Naive B cell (primary cell): Measurements from ENCODE around the gene CEACAM4. TPM values are rescaled to one million over a fixed set of nuclear protein-coding genes. Genes with fewer than 3 reads are reported as not detected.

Experiments
- ATAC-seq, 2 donors: fragments of 150-1000 bp; cut with Tn5 transposase; 2 replicates each; pipeline ENCODE4 v1.10.0; 2021; ENCODE audit warnings: low read depth in 2 of 2, mild to moderate bottlenecking in 2 of 2, moderate library complexity in 2 of 2
- DNase-seq: peaks from one replicate; pipeline ENCODE4 v3.0.0; 2022
- H3K27ac Mint-ChIP-seq, 6 donors: one replicate each; pipeline ENCODE4 v1.8.0; 2020 to 2022; ENCODE audit warnings: mild to moderate bottlenecking in 6 of 6, mixed read lengths in 6 of 6, moderate library complexity in 5 of 6, inconsistent platforms in 2 of 6
- H3K27me3 Mint-ChIP-seq, 3 donors: one replicate each; pipeline ENCODE4 v1.8.0; 2021 to 2022; ENCODE audit warnings: mixed read lengths in 3 of 3, mild to moderate bottlenecking in 1 of 3
- H3K36me3 Mint-ChIP-seq, 2 donors: one replicate each; pipeline ENCODE4 v1.8.0; 2020 to 2022; ENCODE audit warnings: mixed read lengths in 2 of 2, inconsistent platforms in 1 of 2, mild to moderate bottlenecking in 1 of 2
- H3K4me1 Mint-ChIP-seq, 3 donors: one replicate each; pipeline ENCODE4 v1.8.0; 2020 to 2022; ENCODE audit warnings: mixed read lengths in 3 of 3, inconsistent platforms in 1 of 3, mild to moderate bottlenecking in 1 of 3, moderate library complexity in 1 of 3
- H3K4me3 Mint-ChIP-seq, 8 donors: one replicate each; pipeline ENCODE4 v1.8.0; 2020 to 2022; ENCODE audit warnings: mild to moderate bottlenecking in 8 of 8, mixed read lengths in 8 of 8, moderate library complexity in 8 of 8, inconsistent platforms in 2 of 8
- H3K9me3 Mint-ChIP-seq, 7 donors: one replicate each; pipeline ENCODE4 v1.8.0; 2020 to 2022; ENCODE audit warnings: mixed read lengths in 7 of 7, mild to moderate bottlenecking in 5 of 7, inconsistent platforms in 2 of 7, moderate library complexity in 1 of 7
- polyA plus RNA-seq, 6 donors: library from polyadenylated mRNA; unstranded; fragments of 300-500 nt; fragmentation: Illumina TruSeq; gene quantifications; one replicate each; pipeline ENCODE4 v1.2.3, GENCODE V29; 2021; ENCODE audit warnings: low read depth in 6 of 6

CEACAM4 gene
- polyA plus RNA-seq, 6 donors from 2014 or later, result 0.44 TPM; not detected in 5

GRCh38 chr19:41610789-41611188, 16.1 kb downstream of the CEACAM4 start:
- DNase-seq, result no peak
- no peak overlapping the region for H3K4me3 Mint-ChIP-seq
- H3K27me3 Mint-ChIP-seq, result peaks cover 42 to 53% (median 52%) of the 10 kb centered on the region in 3 donors
- H3K27ac Mint-ChIP-seq, result no peak overlapping the region
- no peaks in the 10 kb centered on the region for H3K4me1 Mint-ChIP-seq
- H3K9me3 Mint-ChIP-seq, result peaks cover 0 to 8% (median 2%) of the 10 kb centered on the region in 7 donors
- ATAC-seq, result no peak
- peaks cover 0 to 9% of the 10 kb centered on the region in 2 donors for H3K36me3 Mint-ChIP-seq

GRCh38 chr19:41607668-41608067, 19.2 kb downstream of the CEACAM4 start:
- ATAC-seq, result no peak
- Mint-ChIP-seq H3K4me3 (no peak overlapping the region), H3K27ac (peak overlapping the region in 1 of 6 donors; percentile 63), H3K9me3 (peaks cover 0 to 7% (median 0%) of the 10 kb centered on the region in 7 donors), H3K36me3 (no peaks in the 10 kb centered on the region), H3K4me1 (no peaks in the 10 kb centered on the region), H3K27me3 (peaks cover 21 to 54% (median 31%) of the 10 kb centered on the region in 3 donors)
- no peak for DNase-seq

GRCh38 chr19:41606215-41606837, 20.5 kb downstream of the CEACAM4 start:
- Mint-ChIP-seq H3K4me3 (no peak overlapping the region), H3K36me3 (no peaks in the 10 kb centered on the region), H3K27ac (no peak overlapping the region), H3K27me3 (peaks cover 17 to 59% (median 31%) of the 10 kb centered on the region in 3 donors), H3K9me3 (peaks cover 0 to 7% (median 0%) of the 10 kb centered on the region in 7 donors), H3K4me1 (no peaks in the 10 kb centered on the region)
- DNase-seq (no peak), ATAC-seq (no peak)

- no peaks in the 10 kb centered on the region for H3K4me1 Mint-ChIP-seq
- H3K27me3 Mint-ChIP-seq, result peaks cover 5 to 58% (median 20%) of the 10 kb centered on the region in 3 donors
- no peak overlapping the region for H3K4me3 Mint-ChIP-seq
- no peaks in the 10 kb centered on the region for H3K36me3 Mint-ChIP-seq
- peak overlapping the region in 1 of 6 donors; percentile 35 for H3K27ac Mint-ChIP-seq
- peaks cover 0 to 4% (median 0%) of the 10 kb centered on the region in 7 donors for H3K9me3 Mint-ChIP-seq
- ATAC-seq (no peak), DNase-seq (no peak)
Observed at GRCh38 chr19:41604831-41605230, 22.0 kb downstream of the CEACAM4 start.

- H3K4me3 Mint-ChIP-seq, result no peak overlapping the region
Observed at GRCh38 chr19:41601771-41602170, 25.1 kb downstream of the CEACAM4 start.

GRCh38 chr19:41599175-41599966, 27.5 kb downstream of the CEACAM4 start:
- Mint-ChIP-seq H3K4me3 (no peak overlapping the region), H3K4me1 (peaks cover 11 to 15% (median 14%) of the 10 kb centered on the region in 3 donors), H3K27me3 (peaks cover 0 to 45% (median 12%) of the 10 kb centered on the region in 3 donors), H3K36me3 (no peaks in the 10 kb centered on the region), H3K27ac (no peak overlapping the region), H3K9me3 (no peaks in the 10 kb centered on the region)
- ATAC-seq, result no peak
- DNase-seq, result no peak

More at GRCh38 chr19:41601771-41602170, 25.1 kb downstream of the CEACAM4 start:
- DNase-seq, result no peak
- no peaks in the 10 kb centered on the region for H3K9me3 Mint-ChIP-seq
- no peaks in the 10 kb centered on the region for H3K36me3 Mint-ChIP-seq
- no peak overlapping the region for H3K27ac Mint-ChIP-seq
- H3K27me3 Mint-ChIP-seq, result peaks cover 0 to 48% (median 4%) of the 10 kb centered on the region in 3 donors
- H3K4me1 Mint-ChIP-seq, result peaks cover 5 to 9% (median 7%) of the 10 kb centered on the region in 3 donors
- ATAC-seq, result no peak

GRCh38 chr19:41597600-41598041, 29.3 kb downstream of the CEACAM4 start:
- H3K27ac Mint-ChIP-seq, result peak overlapping the region in 5 of 6 donors; percentile 9 to 94 (median 38)
- H3K4me1 Mint-ChIP-seq, result peaks cover 11 to 15% (median 14%) of the 10 kb centered on the region in 3 donors
- ATAC-seq, result peak; percentile 86 to 90
- peaks cover 0 to 42% (median 15%) of the 10 kb centered on the region in 3 donors for H3K27me3 Mint-ChIP-seq
- DNase-seq, result peak; percentile 79
- no peaks in the 10 kb centered on the region for H3K36me3 Mint-ChIP-seq
- peak overlapping the region in 2 of 8 donors; percentile 16 to 54 for H3K4me3 Mint-ChIP-seq
- no peaks in the 10 kb centered on the region for H3K9me3 Mint-ChIP-seq

GRCh38 chr19:41595890-41596280, 31.0 kb downstream of the CEACAM4 start:
- Mint-ChIP-seq H3K9me3 (no peaks in the 10 kb centered on the region), H3K27me3 (peaks cover 0 to 39% (median 15%) of the 10 kb centered on the region in 3 donors), H3K4me3 (no peak overlapping the region), H3K27ac (no peak overlapping the region), H3K36me3 (no peaks in the 10 kb centered on the region), H3K4me1 (peaks cover 14 to 15% (median 14%) of the 10 kb centered on the region in 3 donors)
- ATAC-seq (no peak), DNase-seq (no peak)

- DNase-seq, result peak; percentile 57
- no peaks in the 10 kb centered on the region for H3K36me3 Mint-ChIP-seq
- no peaks in the 10 kb centered on the region for H3K9me3 Mint-ChIP-seq
- peaks cover 14 to 15% (median 14%) of the 10 kb centered on the region in 3 donors for H3K4me1 Mint-ChIP-seq
- H3K27ac Mint-ChIP-seq, result peak overlapping the region in 1 of 6 donors; percentile 13
- peak; percentile 60 to 69 for ATAC-seq
- no peak overlapping the region for H3K4me3 Mint-ChIP-seq
- H3K27me3 Mint-ChIP-seq, result peaks cover 0 to 34% (median 15%) of the 10 kb centered on the region in 3 donors
Observed at GRCh38 chr19:41595258-41595889, 31.5 kb downstream of the CEACAM4 start.

GRCh38 chr19:41591951-41592562, 34.8 kb downstream of the CEACAM4 start:
- peaks cover 5 to 14% (median 8%) of the 10 kb centered on the region in 3 donors for H3K4me1 Mint-ChIP-seq
- peaks cover 0 to 28% (median 12%) of the 10 kb centered on the region in 3 donors for H3K27me3 Mint-ChIP-seq
- H3K9me3 Mint-ChIP-seq, result no peaks in the 10 kb centered on the region
- DNase-seq, result no peak
- no peak for ATAC-seq
- peaks cover 6 to 21% of the 10 kb centered on the region in 2 donors for H3K36me3 Mint-ChIP-seq
- H3K4me3 Mint-ChIP-seq, result no peak overlapping the region
- peak overlapping the region in 1 of 6 donors; percentile 44 for H3K27ac Mint-ChIP-seq

- Mint-ChIP-seq H3K4me3 (no peak overlapping the region), H3K36me3 (peaks cover 6 to 23% of the 10 kb centered on the region in 2 donors), H3K4me1 (peaks cover 5 to 14% (median 8%) of the 10 kb centered on the region in 3 donors), H3K27ac (no peak overlapping the region), H3K27me3 (peaks cover 0 to 23% (median 12%) of the 10 kb centered on the region in 3 donors), H3K9me3 (no peaks in the 10 kb centered on the region)
- DNase-seq (no peak), ATAC-seq (no peak)
Observed at GRCh38 chr19:41590936-41591335, 35.9 kb downstream of the CEACAM4 start.

- H3K36me3 Mint-ChIP-seq, result peaks cover 6 to 38% of the 10 kb centered on the region in 2 donors
- DNase-seq (no peak), ATAC-seq (no peak)
- H3K27me3 Mint-ChIP-seq, result peaks cover 0 to 21% (median 4%) of the 10 kb centered on the region in 3 donors
- no peak overlapping the region for H3K4me3 Mint-ChIP-seq
- no peaks in the 10 kb centered on the region for H3K9me3 Mint-ChIP-seq
- no peak overlapping the region for H3K27ac Mint-ChIP-seq
- peaks cover 0 to 8% (median 0%) of the 10 kb centered on the region in 3 donors for H3K4me1 Mint-ChIP-seq
Observed at GRCh38 chr19:41589371-41589770, 37.5 kb downstream of the CEACAM4 start.
